Vagina (tissue), 2 donors: ENCODE data around the gene VOPP1.

Source experiments
- POLR2AphosphoS5 ChIP-seq, 2 donors: sonication (generic); formaldehyde crosslinking; IDR thresholded peaks; one replicate each; pipeline ENCODE4 v1.9.0; 2017; ENCODE audit warnings: antibody characterized with exemption in 2 of 2, mild to moderate bottlenecking in 2 of 2, low read depth in 1 of 2; ENCODE audit not compliant: insufficient read depth in 1 of 2
- TF ChIP-seq, protein P1 (sequence below), 3 experiments: fragments of 450-650 bp in 2 of 3; fragments of 200-600 bp in 1 of 3; sonication (generic) in 1 of 3; IDR thresholded peaks; one replicate each; pipeline ENCODE4 v1.5.1; 2017 to 2019; ENCODE audit warnings: antibody characterized with exemption in 3 of 3, mild to moderate bottlenecking in 2 of 3, moderate library complexity in 2 of 3

DNA sequence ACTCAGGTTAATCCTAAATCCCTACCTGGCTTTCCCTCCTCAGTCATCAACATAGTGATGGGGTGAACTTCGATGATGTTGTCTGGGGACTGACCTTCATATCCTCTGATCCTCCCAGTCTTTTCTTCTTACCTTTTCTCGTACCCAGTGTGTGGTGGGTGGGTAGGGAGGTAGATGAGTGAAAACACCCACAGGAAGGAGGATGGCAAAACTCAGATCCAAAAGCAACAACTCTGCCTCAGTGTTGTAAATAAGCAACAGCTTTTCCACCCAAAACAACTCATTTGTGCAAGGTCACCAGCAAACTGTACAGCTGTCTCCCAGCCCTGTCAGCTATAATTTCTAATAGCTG, 38.6 kb downstream of the VOPP1 start:
- TF ChIP-seq, protein P1, sequence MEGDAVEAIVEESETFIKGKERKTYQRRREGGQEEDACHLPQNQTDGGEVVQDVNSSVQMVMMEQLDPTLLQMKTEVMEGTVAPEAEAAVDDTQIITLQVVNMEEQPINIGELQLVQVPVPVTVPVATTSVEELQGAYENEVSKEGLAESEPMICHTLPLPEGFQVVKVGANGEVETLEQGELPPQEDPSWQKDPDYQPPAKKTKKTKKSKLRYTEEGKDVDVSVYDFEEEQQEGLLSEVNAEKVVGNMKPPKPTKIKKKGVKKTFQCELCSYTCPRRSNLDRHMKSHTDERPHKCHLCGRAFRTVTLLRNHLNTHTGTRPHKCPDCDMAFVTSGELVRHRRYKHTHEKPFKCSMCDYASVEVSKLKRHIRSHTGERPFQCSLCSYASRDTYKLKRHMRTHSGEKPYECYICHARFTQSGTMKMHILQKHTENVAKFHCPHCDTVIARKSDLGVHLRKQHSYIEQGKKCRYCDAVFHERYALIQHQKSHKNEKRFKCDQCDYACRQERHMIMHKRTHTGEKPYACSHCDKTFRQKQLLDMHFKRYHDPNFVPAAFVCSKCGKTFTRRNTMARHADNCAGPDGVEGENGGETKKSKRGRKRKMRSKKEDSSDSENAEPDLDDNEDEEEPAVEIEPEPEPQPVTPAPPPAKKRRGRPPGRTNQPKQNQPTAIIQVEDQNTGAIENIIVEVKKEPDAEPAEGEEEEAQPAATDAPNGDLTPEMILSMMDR (IDR thresholded peaks at IDR 0.05) = no peak
- TF ChIP-seq POLR2AphosphoS5 (IDR thresholded peaks at IDR 0.05; ENCODE audit: insufficient read depth in 1 of 2, low read depth in 1 of 2) = no peak
